ENCODE results near the gene SIRT3.

The SIRT3 gene

GRCh38 chr11:209275-210121 is 26.6 kb downstream of the SIRT3 start:
- H3K4me3 ChIP-seq (ENCODE audit: low read depth, low read length): peak overlapping the region; percentile 96
- peak; percentile 13 for TF ChIP-seq CTCF (conservative IDR thresholded peaks at IDR 0.05; ENCODE audit: low read depth, low read length)
- DNase-seq (ENCODE audit: low read depth): no peak

GRCh38 chr11:208917-209260 is 27.3 kb downstream of the SIRT3 start:
- TF ChIP-seq CTCF (conservative IDR thresholded peaks at IDR 0.05; ENCODE audit: low read depth, low read length): no peak
- H3K4me3 ChIP-seq (ENCODE audit: low read depth, low read length): peak overlapping the region; percentile 96
- DNase-seq (ENCODE audit: low read depth): no peak

GRCh38 chr11:208181-208916 is 27.8 kb downstream of the SIRT3 start:
- H3K4me3 ChIP-seq (ENCODE audit: low read depth, low read length): peak overlapping the region; percentile 96
- TF ChIP-seq CTCF (conservative IDR thresholded peaks at IDR 0.05; ENCODE audit: low read depth, low read length): no peak
- DNase-seq (ENCODE audit: low read depth): peak; percentile 71

GRCh38 chr11:207863-208180 is 28.3 kb downstream of the SIRT3 start:
- no peak for TF ChIP-seq CTCF (conservative IDR thresholded peaks at IDR 0.05; ENCODE audit: low read depth, low read length)
- peak; percentile 68 for DNase-seq (ENCODE audit: low read depth)
- H3K4me3 ChIP-seq (ENCODE audit: low read depth, low read length): peak overlapping the region; percentile 96

- peak within 1 kb of the TSS; percentile 96 for H3K4me3 ChIP-seq (ENCODE audit: low read depth, low read length)
- DNase-seq (ENCODE audit: low read depth): peak; percentile 99
- no peak for TF ChIP-seq CTCF (conservative IDR thresholded peaks at IDR 0.05; ENCODE audit: low read depth, low read length)
Measured at GRCh38 chr11:207208-207862, 28.8 kb downstream of the SIRT3 start, which contains the start of the genes BET1L and RIC8A. BET1L (minus strand) TSS chr11:207399; CDS start chr11:207321, 78 bp downstream. RIC8A (plus strand) TSS chr11:207708; CDS start chr11:208855, 1,147 bp downstream.

- peak overlapping the region; percentile 96 for H3K4me3 ChIP-seq (ENCODE audit: low read depth, low read length)
Measured at GRCh38 chr11:206526-207207, 29.5 kb downstream of the SIRT3 start.

More at GRCh38 chr11:206526-207207, 29.5 kb downstream of the SIRT3 start:
- no peak for TF ChIP-seq CTCF (conservative IDR thresholded peaks at IDR 0.05; ENCODE audit: low read depth, low read length)
- DNase-seq (ENCODE audit: low read depth): no peak
